Measurements from ENCODE around the gene CCDC107.

Gene CCDC107

GRCh38 chr9:35708146-35708545 is 50.1 kb downstream of the CCDC107 start:
- TF ChIP-seq SIN3A (IDR thresholded peaks at IDR 0.05; ENCODE audit: borderline replicate concordance, insufficient read depth, low read length) (no peak), POLR2AphosphoS5 (IDR thresholded peaks at IDR 0.05; ENCODE audit: low read depth, low read length) (no peak), FOXP2 (optimal IDR thresholded peaks at IDR 0.05; ENCODE audit: borderline replicate concordance, extremely low read depth, extremely low read length, insufficient read depth) (no peak), TAF1 (IDR thresholded peaks at IDR 0.05; ENCODE audit: borderline replicate concordance, insufficient read depth, low read length) (no peak), REST (IDR thresholded peaks at IDR 0.05; ENCODE audit: insufficient read depth in 1 of 2, low read depth in 2 of 2, low read length in 2 of 2) (no peak)

- no peak for TF ChIP-seq TAF1 (IDR thresholded peaks at IDR 0.05; ENCODE audit: borderline replicate concordance, insufficient read depth, low read length)
- no peak for TF ChIP-seq REST (IDR thresholded peaks at IDR 0.05; ENCODE audit: insufficient read depth in 1 of 2, low read depth in 2 of 2, low read length in 2 of 2)
- TF ChIP-seq SIN3A (IDR thresholded peaks at IDR 0.05; ENCODE audit: borderline replicate concordance, insufficient read depth, low read length): no peak
- TF ChIP-seq POLR2AphosphoS5 (IDR thresholded peaks at IDR 0.05; ENCODE audit: low read depth, low read length): no peak
- no peak for TF ChIP-seq FOXP2 (optimal IDR thresholded peaks at IDR 0.05; ENCODE audit: borderline replicate concordance, extremely low read depth, extremely low read length, insufficient read depth)
Measured at GRCh38 chr9:35710818-35711500, 52.9 kb downstream of the CCDC107 start.

Measured in PFSK-1 (cell line).